K562 (cell line): ENCODE data around the gene TXNL4A. TPM values are rescaled to one million over a fixed set of nuclear protein-coding genes. Genes with fewer than 3 reads are reported as not detected.

Source experiments
- BRCA1 ChIP-seq, 2 experiments: fragments of 450-650 bp in 1 of 2; sonication (generic) in 1 of 2; formaldehyde crosslinking in 1 of 2; IDR thresholded peaks; 2 replicates each; pipeline versions ENCODE4 v1.5.0 to v1.6.1; 2017 to 2020; ENCODE audit warnings: mild to moderate bottlenecking in 1 of 2, missing genetic modification reagents in 1 of 2
- E2F6 ChIP-seq, 2 experiments: IDR thresholded peaks; 2 replicates each; pipeline ENCODE4 v1.6.1; 2011; ENCODE audit warnings: borderline replicate concordance in 1 of 2, control low read depth in 1 of 2, low read depth in 1 of 2, low read length in 1 of 2, mild to moderate bottlenecking in 1 of 2, mixed read lengths in 1 of 2, moderate library complexity in 1 of 2; ENCODE audit not compliant: insufficient read depth in 1 of 2, insufficient read length in 1 of 2, poor library complexity in 1 of 2, severe bottlenecking in 1 of 2; ENCODE audit errors: extremely low read depth in 1 of 2
- JUN ChIP-seq, 2 experiments: sonication (generic) in 1 of 2; formaldehyde crosslinking in 1 of 2; IDR thresholded peaks; 2 replicates each; pipeline versions ENCODE4 v1.6.1 to v1.8.0; 2012 to 2022; ENCODE audit warnings: borderline replicate concordance in 2 of 2, mild to moderate bottlenecking in 2 of 2, improper control_type of control experiment in 1 of 2, low read depth in 1 of 2, low read length in 1 of 2, missing genetic modification reagents in 1 of 2
- L3MBTL2 ChIP-seq: fragments of 450-650 bp; IDR thresholded peaks from 2 replicates; pipeline ENCODE4 v1.6.1; 2016; ENCODE audit warnings: mild to moderate bottlenecking, moderate library complexity
- MAFG ChIP-seq: fragments of 450-650 bp; conservative IDR thresholded peaks from 2 replicates; pipeline ENCODE4 v1.6.1; 2016; ENCODE audit warnings: missing genetic modification characterization, missing compliant biosample characterization
- MED1 ChIP-seq: sonication (generic); formaldehyde crosslinking; IDR thresholded peaks from 2 replicates; pipeline ENCODE4 v1.8.1; 2023; ENCODE audit warnings: missing genetic modification reagents, borderline replicate concordance
- MGA ChIP-seq: fragments of 450-650 bp; IDR thresholded peaks from 2 replicates; pipeline ENCODE4 v1.6.1; 2016; ENCODE audit warnings: mild to moderate bottlenecking, moderate library complexity
- POLR2AphosphoS5 ChIP-seq: IDR thresholded peaks from 2 replicates; pipeline ENCODE4 v1.6.1; 2011; ENCODE audit warnings: mild to moderate bottlenecking, low read depth, low read length, moderate library complexity; ENCODE audit not compliant: control insufficient read depth, insufficient read depth
- RHOXF2B ChIP-seq: fragments of 250-450 bp; sonication (Bioruptor Pico); conservative IDR thresholded peaks from 2 replicates; pipeline ENCODE4 v1.5.1; 2021
- ZFP1 ChIP-seq: fragments of 450-650 bp; formaldehyde crosslinking; IDR thresholded peaks from 2 replicates; pipeline ENCODE4 v1.4.0; 2020; ENCODE audit warnings: mild to moderate bottlenecking, mixed read lengths
- ZFX ChIP-seq: sonication (generic); formaldehyde crosslinking; IDR thresholded peaks from 2 replicates; pipeline ENCODE4 v1.8.0; 2022; ENCODE audit warnings: mild to moderate bottlenecking, missing genetic modification reagents, moderate library complexity
- ZNF174 ChIP-seq: fragments of 250-450 bp; sonication (Bioruptor Pico); IDR thresholded peaks from 2 replicates; pipeline ENCODE4 v1.4.0; 2020; ENCODE audit warnings: mild to moderate bottlenecking
- polyA plus RNA-seq, 8 experiments: library from polyadenylated mRNA; depleted of rRNA in 4 of 8; stranded (reverse) in 5 of 8; unstranded in 3 of 8; fragments of >200 nt; fragmentation: Nextera tagmentation in 2 of 8; fragmentation: Illumina TruSeq in 1 of 8; extraction: Ambion mirVana in 2 of 8; extraction: Trizol in 1 of 8; gene quantifications; 2 replicates each; pipeline versions ENCODE4 v1.2.1 to v1.2.3, GENCODE V29; 2011 to 2014; ENCODE audit warnings: inconsistent platforms in 1 of 8, missing spikeins in 1 of 8
- total RNA-seq, 7 experiments: library from RNA; depleted of rRNA in 6 of 7; stranded (reverse); fragments of >200 nt in 6 of 7; fragmentation: Illumina TruSeq in 2 of 7; extraction: Trizol in 2 of 7; gene quantifications; 2 replicates each; pipeline versions ENCODE4 v1.2.1 to v1.2.3, GENCODE V29; 2011 to 2021; ENCODE audit warnings: low replicate concordance in 1 of 7

Gene TXNL4A
- total and polyA plus RNA-seq, 9 of the 15 experiments (the other 6 are each of a cell fraction or from before 2014, with no cell fraction given) = 27.0 to 132 (median 87.5) TPM

GRCh38 chr18:80010551-80010906 lies 22.2 kb upstream of the TXNL4A start (continued):
- peak; percentile 60; the same call in 1 of the 2 replicates for TF ChIP-seq MGA
- TF ChIP-seq L3MBTL2 = 0 out of 2 replicates have a peak, but pooled peaks have one; percentile 23
- TF ChIP-seq POLR2AphosphoS5 = no peak
- no peak for TF ChIP-seq MAFG (tag)
- TF ChIP-seq E2F6 (IDR thresholded peaks at IDR 0.05; ENCODE audit: borderline replicate concordance in 1 of 2, extremely low read depth in 1 of 2, insufficient read depth in 1 of 2, insufficient read length in 1 of 2, low read depth in 1 of 2, low read length in 1 of 2, poor library complexity in 1 of 2, severe bottlenecking in 1 of 2) = peak in 1 of 2 experiments; percentile 52
- TF ChIP-seq BRCA1 (IDR thresholded peaks at IDR 0.05) = no peak
- no peak for TF ChIP-seq BRCA1 (CRISPR knock-in tag; IDR thresholded peaks at IDR 0.05)
- no peak for TF ChIP-seq ZFP1 (CRISPR knock-in tag)
- TF ChIP-seq ZFX (CRISPR knock-in tag) = peak; percentile 10; the same call in 1 of the 2 replicates
- TF ChIP-seq JUN (IDR thresholded peaks at IDR 0.05; ENCODE audit: borderline replicate concordance, low read depth, low read length) = no peak
- TF ChIP-seq JUN (CRISPR knock-in tag; IDR thresholded peaks at IDR 0.05; ENCODE audit: borderline replicate concordance) = no peak
- TF ChIP-seq MED1 (CRISPR knock-in tag) = no peak
- TF ChIP-seq RHOXF2B (CRISPR knock-in tag) = no peak
- no peak for TF ChIP-seq ZNF174 (CRISPR knock-in tag)
